ENCODE data around the gene ZNHIT1.

ZNHIT1 gene

DNA sequence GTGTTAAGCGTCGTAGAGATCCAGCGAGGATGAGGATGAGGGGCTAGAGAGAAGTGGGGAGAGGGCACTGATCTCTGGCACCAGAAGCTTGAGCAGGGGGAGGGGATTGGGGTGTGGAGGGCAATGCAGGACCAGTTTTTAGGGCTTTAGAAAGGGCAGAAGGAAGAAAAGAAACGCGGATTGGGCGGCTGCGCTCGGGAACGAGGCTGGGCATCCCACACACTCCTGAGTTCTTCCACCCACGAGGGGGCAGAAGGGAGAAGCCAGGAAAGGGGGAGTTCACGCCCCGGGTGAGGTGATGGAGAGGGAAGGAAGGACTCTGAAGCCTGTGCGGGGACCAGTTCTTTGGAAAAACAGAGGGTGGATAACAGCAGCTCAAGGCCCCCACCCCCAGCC lies 46.5 kb upstream of the ZNHIT1 start:
- in situ Hi-C loops (cut with MboI; ENCODE audit: low pct_unique_long_range_greater_than_20kb, low sequenced_read_pairs, unreplicated experiment): no loop called here
- no peak for DNase-seq (ENCODE audit: low spot score)
- no peak for TF ChIP-seq CTCF (IDR thresholded peaks at IDR 0.05; ENCODE audit: extremely low read depth, insufficient read depth, missing control alignments)

GRCh38 chr7:101172005-101172853 lies 45.7 kb upstream of the ZNHIT1 start:
- DNase-seq (ENCODE audit: low spot score): no peak
- TF ChIP-seq CTCF (IDR thresholded peaks at IDR 0.05; ENCODE audit: extremely low read depth, insufficient read depth, missing control alignments): no peak
- in situ Hi-C loops (cut with MboI; ENCODE audit: low pct_unique_long_range_greater_than_20kb, low sequenced_read_pairs, unreplicated experiment): no loop called here

- TF ChIP-seq CTCF (IDR thresholded peaks at IDR 0.05; ENCODE audit: extremely low read depth, insufficient read depth, missing control alignments): no peak
- in situ Hi-C loops (cut with MboI; ENCODE audit: low pct_unique_long_range_greater_than_20kb, low sequenced_read_pairs, unreplicated experiment): no loop called here
- no peak for DNase-seq (ENCODE audit: low spot score)
Measured at GRCh38 chr7:101172854-101173751, 44.9 kb upstream of the ZNHIT1 start.

DNA sequence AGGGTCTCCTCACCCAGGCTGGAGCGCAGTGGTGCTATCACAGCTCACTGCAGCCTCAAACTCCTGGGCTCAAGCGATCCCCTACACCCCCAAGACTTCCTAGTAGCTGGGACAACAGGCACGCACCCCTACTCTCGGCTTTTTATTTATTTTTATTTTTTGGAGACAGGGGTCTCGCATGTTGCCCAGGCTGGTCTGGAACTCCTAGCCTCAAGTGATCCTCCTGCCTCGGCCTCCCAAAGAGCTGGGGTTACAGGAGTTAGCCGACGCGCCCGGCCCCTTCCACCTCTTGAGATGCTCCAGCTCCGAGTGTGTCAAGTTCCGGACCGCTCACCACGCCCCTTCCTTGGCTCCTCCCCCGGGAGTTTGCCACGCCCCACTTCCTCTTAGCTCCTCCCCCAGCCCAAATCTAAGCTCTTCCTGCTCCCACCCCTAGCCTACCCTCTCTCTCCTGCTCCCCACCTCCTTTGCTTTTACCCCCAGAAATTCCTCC lies 44.2 kb upstream of the ZNHIT1 start:
- peak; percentile 90 for DNase-seq (ENCODE audit: low spot score)
- in situ Hi-C loops (cut with MboI; ENCODE audit: low pct_unique_long_range_greater_than_20kb, low sequenced_read_pairs, unreplicated experiment): no loop called here
- TF ChIP-seq CTCF (IDR thresholded peaks at IDR 0.05; ENCODE audit: extremely low read depth, insufficient read depth, missing control alignments): no peak

- in situ Hi-C loops (cut with MboI; ENCODE audit: low pct_unique_long_range_greater_than_20kb, low sequenced_read_pairs, unreplicated experiment): no loop called here
- TF ChIP-seq CTCF (IDR thresholded peaks at IDR 0.05; ENCODE audit: extremely low read depth, insufficient read depth, missing control alignments): no peak
- DNase-seq (ENCODE audit: low spot score): no peak
Measured at GRCh38 chr7:101174322-101174854, 43.6 kb upstream of the ZNHIT1 start.

DNA sequence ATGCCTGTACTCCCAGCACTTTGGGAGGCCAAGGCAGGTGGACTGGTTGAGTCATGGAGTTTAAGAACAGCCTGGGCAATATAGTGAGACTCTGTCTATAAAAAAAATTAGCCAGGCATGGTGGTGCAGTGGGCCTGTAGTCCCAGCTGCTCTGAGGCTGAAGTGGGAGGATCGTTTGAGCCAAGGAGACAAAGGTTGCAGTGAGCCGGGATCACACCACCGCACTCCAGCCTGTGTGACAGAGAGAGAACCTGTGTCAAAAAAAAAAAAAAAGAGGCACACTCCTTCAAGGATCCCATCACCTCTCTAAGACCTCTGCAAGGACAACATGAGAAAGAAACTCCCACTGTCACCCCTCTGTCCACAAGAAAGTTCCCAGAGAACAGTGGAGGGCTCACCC lies 42.3 kb upstream of the ZNHIT1 start:
- no peak for DNase-seq (ENCODE audit: low spot score)
- no peak for TF ChIP-seq CTCF (IDR thresholded peaks at IDR 0.05; ENCODE audit: extremely low read depth, insufficient read depth, missing control alignments)
- in situ Hi-C loops (cut with MboI; ENCODE audit: low pct_unique_long_range_greater_than_20kb, low sequenced_read_pairs, unreplicated experiment): no loop called here
